Coronary artery (tissue), 2 donors: Measurements from ENCODE around the gene SLC25A15.

Source experiments
- DNase-seq: peaks from one replicate; pipeline ENCODE4 v3.0.0-alpha.2; 2017; ENCODE audit warnings: low spot score
- H3K27ac ChIP-seq, 2 donors: fragments of 200-600 bp; sonication (generic); one replicate each; pipeline ENCODE4 v1.5.1; 2016 to 2019
- H3K4me3 ChIP-seq: fragments of 200-600 bp; sonication (generic); 2 replicates; pipeline ENCODE4 v1.5.1; 2016; ENCODE audit warnings: mild to moderate bottlenecking, moderate library complexity
- TF ChIP-seq, protein P1 (sequence below): fragments of 200-600 bp; sonication (generic); IDR thresholded peaks from one replicate; pipeline ENCODE4 v1.5.1; 2019; ENCODE audit warnings: antibody characterized with exemption

Gene SLC25A15

DNA sequence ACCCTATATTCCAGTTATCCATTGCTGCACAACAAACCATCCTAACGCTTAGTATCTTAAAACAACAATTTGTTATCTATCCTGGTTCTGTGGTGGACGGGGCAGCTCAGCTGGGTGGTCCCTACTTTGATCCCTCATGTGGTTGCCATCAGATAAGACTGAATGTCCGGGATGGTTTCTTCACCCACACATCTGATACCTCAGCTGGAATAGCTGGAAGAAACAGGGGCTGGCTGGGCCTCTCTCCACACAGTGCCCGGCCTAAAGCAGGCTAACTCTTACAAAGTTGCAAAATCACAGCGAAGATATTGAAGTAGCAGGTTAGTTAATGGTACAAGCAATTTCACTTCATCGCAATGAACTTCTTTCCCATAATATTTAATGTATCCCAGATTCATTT, 14.7 kb upstream of the SLC25A15 start:
- no peak for DNase-seq
- no peak overlapping the region for H3K4me3 ChIP-seq
- TF ChIP-seq, protein P1, sequence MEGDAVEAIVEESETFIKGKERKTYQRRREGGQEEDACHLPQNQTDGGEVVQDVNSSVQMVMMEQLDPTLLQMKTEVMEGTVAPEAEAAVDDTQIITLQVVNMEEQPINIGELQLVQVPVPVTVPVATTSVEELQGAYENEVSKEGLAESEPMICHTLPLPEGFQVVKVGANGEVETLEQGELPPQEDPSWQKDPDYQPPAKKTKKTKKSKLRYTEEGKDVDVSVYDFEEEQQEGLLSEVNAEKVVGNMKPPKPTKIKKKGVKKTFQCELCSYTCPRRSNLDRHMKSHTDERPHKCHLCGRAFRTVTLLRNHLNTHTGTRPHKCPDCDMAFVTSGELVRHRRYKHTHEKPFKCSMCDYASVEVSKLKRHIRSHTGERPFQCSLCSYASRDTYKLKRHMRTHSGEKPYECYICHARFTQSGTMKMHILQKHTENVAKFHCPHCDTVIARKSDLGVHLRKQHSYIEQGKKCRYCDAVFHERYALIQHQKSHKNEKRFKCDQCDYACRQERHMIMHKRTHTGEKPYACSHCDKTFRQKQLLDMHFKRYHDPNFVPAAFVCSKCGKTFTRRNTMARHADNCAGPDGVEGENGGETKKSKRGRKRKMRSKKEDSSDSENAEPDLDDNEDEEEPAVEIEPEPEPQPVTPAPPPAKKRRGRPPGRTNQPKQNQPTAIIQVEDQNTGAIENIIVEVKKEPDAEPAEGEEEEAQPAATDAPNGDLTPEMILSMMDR, result no peak
- no peak overlapping the region for H3K27ac ChIP-seq

DNA sequence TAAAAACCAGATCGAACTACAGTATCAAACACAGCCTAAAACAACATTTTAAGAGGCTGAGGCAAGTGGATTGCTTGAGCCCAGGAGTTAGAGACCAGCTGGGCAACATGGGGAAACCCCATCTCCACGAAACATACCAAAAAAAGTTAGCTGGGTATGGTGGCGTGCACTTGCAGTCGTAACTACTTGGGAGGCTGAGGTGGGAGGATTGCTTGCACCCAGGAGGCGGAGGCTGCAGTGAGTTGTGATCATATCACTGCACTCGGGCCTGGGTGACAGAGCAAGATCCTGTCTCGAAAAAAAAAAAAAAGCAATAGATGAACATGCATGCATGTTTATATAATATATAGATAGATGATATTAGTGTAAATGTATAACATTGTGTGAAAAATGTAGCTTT, 13.2 kb upstream of the SLC25A15 start:
- DNase-seq, result no peak
- H3K4me3 ChIP-seq, result no peak overlapping the region
- TF ChIP-seq, protein P1, result no peak
- no peak overlapping the region for H3K27ac ChIP-seq

DNA sequence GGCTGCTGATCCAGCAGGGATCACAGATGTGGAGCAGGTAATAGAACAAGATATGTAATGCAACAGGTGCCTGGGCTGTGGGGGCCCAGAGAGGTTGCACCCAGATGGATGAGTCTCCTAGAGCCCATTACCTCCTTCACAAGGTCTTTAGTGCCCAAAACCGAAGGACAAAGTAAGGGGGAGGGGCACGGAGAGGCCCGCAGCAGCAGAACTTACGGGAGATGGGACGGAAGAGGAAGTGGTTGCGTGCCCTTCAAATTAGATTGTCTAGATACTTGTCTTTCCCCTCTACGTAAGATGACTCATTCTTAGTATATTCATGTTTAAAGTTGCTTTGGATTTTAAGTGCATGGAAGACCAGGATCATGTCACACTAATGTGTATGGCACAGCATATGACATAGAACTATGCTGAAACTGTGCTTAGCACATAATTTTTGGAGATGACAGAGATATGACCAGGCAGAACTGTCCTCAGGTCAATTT, 12.7 kb upstream of the SLC25A15 start:
- TF ChIP-seq, protein P1, result no peak
- H3K4me3 ChIP-seq, result no peak overlapping the region
- no peak for DNase-seq
- no peak overlapping the region for H3K27ac ChIP-seq

DNA sequence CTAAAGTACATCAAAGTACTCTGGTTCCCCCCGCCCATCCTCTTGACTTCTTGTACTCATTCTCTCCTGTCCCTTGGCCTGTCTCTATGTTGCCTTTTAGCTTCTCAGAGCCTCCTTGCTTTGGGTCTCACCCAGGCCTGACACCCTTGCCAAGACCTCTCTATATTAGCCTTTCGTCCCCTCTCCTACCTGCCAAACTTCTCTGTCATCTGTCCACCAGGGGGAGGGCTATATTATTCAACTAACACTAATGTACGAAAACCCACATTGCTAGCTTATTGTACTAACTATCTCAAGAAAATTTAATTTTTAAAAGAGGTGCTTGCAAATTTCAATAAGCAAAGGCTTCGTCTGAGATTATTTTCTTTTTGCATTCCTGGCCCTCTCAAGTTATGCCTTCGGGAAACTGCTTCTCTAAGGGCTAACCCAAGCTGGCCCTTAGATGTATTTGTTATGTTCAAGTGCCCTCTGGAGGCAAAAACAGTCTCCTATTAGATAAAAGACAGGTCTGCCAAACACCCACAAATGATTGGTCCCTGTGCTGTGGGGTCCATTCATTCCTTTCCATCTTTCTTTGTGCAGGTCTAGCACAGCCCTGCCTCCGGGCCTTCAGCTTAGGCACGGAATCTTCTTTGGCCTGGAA, 12.1 kb upstream of the SLC25A15 start:
- no peak for DNase-seq
- H3K27ac ChIP-seq, result no peak overlapping the region
- H3K4me3 ChIP-seq, result peak overlapping the region; percentile 43
- TF ChIP-seq, protein P1, result peak; percentile 59

DNA sequence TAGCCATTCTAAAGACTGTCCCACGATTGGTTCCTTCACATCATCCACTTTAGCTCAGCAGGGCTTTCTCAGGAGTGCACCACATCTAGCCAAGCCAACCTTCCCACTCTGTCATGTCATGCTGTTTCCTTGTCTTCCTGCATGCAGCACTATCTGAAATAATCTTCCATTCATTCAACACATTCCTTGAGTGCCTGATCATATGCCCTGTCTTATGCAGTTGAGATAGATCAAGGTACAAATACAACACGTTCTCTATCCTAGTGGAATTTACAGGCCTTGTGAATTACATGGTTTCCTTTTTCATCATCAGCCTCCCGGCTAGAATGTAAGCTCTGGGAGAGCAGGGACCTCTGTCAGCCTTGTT, 11.6 kb upstream of the SLC25A15 start:
- TF ChIP-seq, protein P1, result no peak
- Histone ChIP-seq H3K4me3 (no peak overlapping the region), H3K27ac (no peak overlapping the region)
- no peak for DNase-seq

DNA sequence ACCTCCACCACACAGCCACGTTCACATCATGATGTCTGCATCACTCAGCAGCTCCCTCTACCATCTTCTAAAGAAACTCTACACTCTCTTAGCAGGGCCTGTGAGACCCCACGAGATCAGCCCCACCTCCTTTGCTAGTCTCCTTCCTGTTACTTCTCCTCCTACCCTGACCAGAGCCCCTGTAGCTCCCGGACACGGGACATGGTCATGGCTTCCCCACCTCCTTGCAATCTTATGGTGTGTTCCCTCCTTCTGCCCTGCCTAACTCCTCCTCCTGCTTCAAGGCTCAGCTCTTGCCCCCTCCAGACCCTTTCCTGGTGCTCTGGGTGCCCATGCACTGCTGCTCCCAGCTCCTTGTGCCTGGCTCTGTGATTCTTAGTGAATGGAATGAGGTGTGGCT, 10.4 kb upstream of the SLC25A15 start:
- no peak for DNase-seq
- H3K27ac ChIP-seq, result no peak overlapping the region
- TF ChIP-seq, protein P1, result no peak
- no peak overlapping the region for H3K4me3 ChIP-seq

DNA sequence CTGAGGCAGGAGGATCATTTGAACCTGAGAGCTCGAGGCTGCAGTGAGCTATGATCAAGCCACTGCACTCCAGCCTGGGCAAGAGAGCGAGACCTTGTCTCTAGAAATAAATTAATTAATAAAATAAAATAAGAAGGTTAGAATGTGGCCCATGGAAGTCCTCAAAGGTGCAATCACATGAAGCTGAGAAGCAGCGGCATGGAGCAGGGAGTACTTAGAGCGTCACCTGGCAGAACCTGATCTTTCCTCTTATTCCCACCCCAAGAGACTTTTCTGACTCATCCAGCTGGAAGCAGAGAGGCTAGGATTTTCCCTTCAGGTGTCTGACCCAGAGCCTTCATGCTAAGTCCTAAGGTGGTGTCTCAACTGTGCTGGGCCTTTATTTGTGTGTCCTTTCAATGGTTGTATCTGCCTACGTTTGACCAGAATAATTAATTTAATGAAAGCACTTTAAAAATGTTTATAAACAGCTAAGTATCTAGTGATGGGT, 9.6 kb upstream of the SLC25A15 start:
- Histone ChIP-seq H3K4me3 (no peak overlapping the region), H3K27ac (no peak overlapping the region)
- no peak for DNase-seq
- TF ChIP-seq, protein P1, result no peak
